ENCODE measurements around the gene LGALS12.

DNA sequence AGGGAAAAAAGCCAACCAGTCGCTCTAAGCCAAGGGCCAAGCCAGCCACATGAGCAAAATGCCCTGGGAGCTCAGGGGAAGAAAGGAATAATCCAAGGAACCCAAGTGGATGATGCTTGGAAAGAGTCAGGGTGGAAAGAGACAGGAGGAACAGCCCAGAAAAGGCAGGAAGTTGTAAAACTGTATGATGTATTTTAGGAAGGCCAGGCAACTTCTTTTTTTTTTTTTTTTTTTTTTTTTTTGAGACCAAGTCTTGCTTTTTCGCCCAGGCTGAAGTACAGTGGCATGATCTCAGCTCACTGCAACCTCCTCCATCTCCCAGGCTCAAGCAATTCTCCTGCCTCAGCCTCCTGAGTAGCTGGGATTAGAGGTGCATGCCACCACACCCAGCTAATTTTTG is 1.6 kb downstream of the LGALS12 start:
- TF ChIP-seq, protein P1, sequence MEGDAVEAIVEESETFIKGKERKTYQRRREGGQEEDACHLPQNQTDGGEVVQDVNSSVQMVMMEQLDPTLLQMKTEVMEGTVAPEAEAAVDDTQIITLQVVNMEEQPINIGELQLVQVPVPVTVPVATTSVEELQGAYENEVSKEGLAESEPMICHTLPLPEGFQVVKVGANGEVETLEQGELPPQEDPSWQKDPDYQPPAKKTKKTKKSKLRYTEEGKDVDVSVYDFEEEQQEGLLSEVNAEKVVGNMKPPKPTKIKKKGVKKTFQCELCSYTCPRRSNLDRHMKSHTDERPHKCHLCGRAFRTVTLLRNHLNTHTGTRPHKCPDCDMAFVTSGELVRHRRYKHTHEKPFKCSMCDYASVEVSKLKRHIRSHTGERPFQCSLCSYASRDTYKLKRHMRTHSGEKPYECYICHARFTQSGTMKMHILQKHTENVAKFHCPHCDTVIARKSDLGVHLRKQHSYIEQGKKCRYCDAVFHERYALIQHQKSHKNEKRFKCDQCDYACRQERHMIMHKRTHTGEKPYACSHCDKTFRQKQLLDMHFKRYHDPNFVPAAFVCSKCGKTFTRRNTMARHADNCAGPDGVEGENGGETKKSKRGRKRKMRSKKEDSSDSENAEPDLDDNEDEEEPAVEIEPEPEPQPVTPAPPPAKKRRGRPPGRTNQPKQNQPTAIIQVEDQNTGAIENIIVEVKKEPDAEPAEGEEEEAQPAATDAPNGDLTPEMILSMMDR (conservative IDR thresholded peaks at IDR 0.05; ENCODE audit: low read length), result no peak
- TF ChIP-seq EZH2phosphoT487 (IDR thresholded peaks at IDR 0.05; ENCODE audit: borderline replicate concordance, low read depth, low read length), result no peak

Measured in OCI-LY7 (cell line).